ENCODE measurements around the gene KIAA0232. TPM values are rescaled to one million over a fixed set of nuclear protein-coding genes. Genes with fewer than 3 reads are reported as not detected.

KIAA0232 gene
- polyA plus RNA-seq, 1 experiment: 25.0 TPM

- no peak for TF ChIP-seq CTCF (IDR thresholded peaks at IDR 0.05; ENCODE audit: low read depth, low read length)
- Histone ChIP-seq H3K27me3 (ENCODE audit: control insufficient read depth, insufficient read depth, low read length) (no peaks in the 10 kb centered on the region), H3K4me3 (ENCODE audit: low read depth, low read length) (no peak overlapping the region), H3K27ac (ENCODE audit: low read depth, low read length) (no peak overlapping the region), H3K9me3 (ENCODE audit: control insufficient read depth, insufficient read depth, low read length) (no peaks in the 10 kb centered on the region; the same call in 1 of the 2 replicates)
- POLR2A ChIA-PET: no interaction called here
- no peak for DNase-seq (ENCODE audit: low read depth, low spot score)
- CTCF ChIA-PET: no interaction called here
Measured at GRCh38 chr4:6747294-6748051, 35.1 kb upstream of the KIAA0232 start.

GRCh38 chr4:6748286-6748685, 34.2 kb upstream of the KIAA0232 start:
- Histone ChIP-seq H3K9me3 (ENCODE audit: control insufficient read depth, insufficient read depth, low read length) (no peaks in the 10 kb centered on the region; the same call in 1 of the 2 replicates), H3K27ac (ENCODE audit: low read depth, low read length) (no peak overlapping the region), H3K4me3 (ENCODE audit: low read depth, low read length) (no peak overlapping the region), H3K27me3 (ENCODE audit: control insufficient read depth, insufficient read depth, low read length) (no peaks in the 10 kb centered on the region)
- DNase-seq (ENCODE audit: low read depth, low spot score): no peak
- TF ChIP-seq CTCF (IDR thresholded peaks at IDR 0.05; ENCODE audit: low read depth, low read length): no peak
- ChIA-PET CTCF (no interaction called here), POLR2A (no interaction called here)

GRCh38 chr4:6749340-6750171, 33.0 kb upstream of the KIAA0232 start:
- Histone ChIP-seq H3K4me3 (ENCODE audit: low read depth, low read length) (no peak overlapping the region), H3K27me3 (ENCODE audit: control insufficient read depth, insufficient read depth, low read length) (no peaks in the 10 kb centered on the region), H3K9me3 (ENCODE audit: control insufficient read depth, insufficient read depth, low read length) (no peaks in the 10 kb centered on the region; the same call in 1 of the 2 replicates), H3K27ac (ENCODE audit: low read depth, low read length) (no peak overlapping the region)
- POLR2A ChIA-PET: interaction anchor here (0.6 to 1.1 kb wide), 2 partner anchors 12 to 1863 kb away, joined by 5 read pairs; no protein-coding TSS in a partner anchor
- DNase-seq (ENCODE audit: low read depth, low spot score): no peak
- TF ChIP-seq CTCF (IDR thresholded peaks at IDR 0.05; ENCODE audit: low read depth, low read length): no peak
- CTCF ChIA-PET: no interaction called here

GRCh38 chr4:6750286-6751221, 32.0 kb upstream of the KIAA0232 start:
- DNase-seq (ENCODE audit: low read depth, low spot score): no peak
- no peak overlapping the region for H3K4me3 ChIP-seq (ENCODE audit: low read depth, low read length)
- ChIA-PET POLR2A (interaction anchor here (1.1 kb wide), 1 partner anchor 11 kb away, joined by 5 read pairs; no protein-coding TSS in a partner anchor), CTCF (no interaction called here)
- TF ChIP-seq CTCF (IDR thresholded peaks at IDR 0.05; ENCODE audit: low read depth, low read length): no peak
- H3K27ac ChIP-seq (ENCODE audit: low read depth, low read length): no peak overlapping the region
- H3K27me3 ChIP-seq (ENCODE audit: control insufficient read depth, insufficient read depth, low read length): no peaks in the 10 kb centered on the region
- H3K9me3 ChIP-seq (ENCODE audit: control insufficient read depth, insufficient read depth, low read length): no peaks in the 10 kb centered on the region; the same call in 1 of the 2 replicates
